IPS-11a (cell line): Measurements from ENCODE around the gene SIN3B.
A peak's percentile ranks its signal among the peaks of the same experiment; 100 is the strongest.
"Not testable (repeated sequence)": the region's sequence is repeated elsewhere in the genome, so short reads cannot be mapped to it uniquely, and the experiment has no call there.

Experiments used
- H3K4me3 ChIP-seq: one replicate; pipeline ENCODE4 v1.5.1; 2013; ENCODE audit warnings: low read depth, low read length, control low read depth

The SIN3B gene, protein sequence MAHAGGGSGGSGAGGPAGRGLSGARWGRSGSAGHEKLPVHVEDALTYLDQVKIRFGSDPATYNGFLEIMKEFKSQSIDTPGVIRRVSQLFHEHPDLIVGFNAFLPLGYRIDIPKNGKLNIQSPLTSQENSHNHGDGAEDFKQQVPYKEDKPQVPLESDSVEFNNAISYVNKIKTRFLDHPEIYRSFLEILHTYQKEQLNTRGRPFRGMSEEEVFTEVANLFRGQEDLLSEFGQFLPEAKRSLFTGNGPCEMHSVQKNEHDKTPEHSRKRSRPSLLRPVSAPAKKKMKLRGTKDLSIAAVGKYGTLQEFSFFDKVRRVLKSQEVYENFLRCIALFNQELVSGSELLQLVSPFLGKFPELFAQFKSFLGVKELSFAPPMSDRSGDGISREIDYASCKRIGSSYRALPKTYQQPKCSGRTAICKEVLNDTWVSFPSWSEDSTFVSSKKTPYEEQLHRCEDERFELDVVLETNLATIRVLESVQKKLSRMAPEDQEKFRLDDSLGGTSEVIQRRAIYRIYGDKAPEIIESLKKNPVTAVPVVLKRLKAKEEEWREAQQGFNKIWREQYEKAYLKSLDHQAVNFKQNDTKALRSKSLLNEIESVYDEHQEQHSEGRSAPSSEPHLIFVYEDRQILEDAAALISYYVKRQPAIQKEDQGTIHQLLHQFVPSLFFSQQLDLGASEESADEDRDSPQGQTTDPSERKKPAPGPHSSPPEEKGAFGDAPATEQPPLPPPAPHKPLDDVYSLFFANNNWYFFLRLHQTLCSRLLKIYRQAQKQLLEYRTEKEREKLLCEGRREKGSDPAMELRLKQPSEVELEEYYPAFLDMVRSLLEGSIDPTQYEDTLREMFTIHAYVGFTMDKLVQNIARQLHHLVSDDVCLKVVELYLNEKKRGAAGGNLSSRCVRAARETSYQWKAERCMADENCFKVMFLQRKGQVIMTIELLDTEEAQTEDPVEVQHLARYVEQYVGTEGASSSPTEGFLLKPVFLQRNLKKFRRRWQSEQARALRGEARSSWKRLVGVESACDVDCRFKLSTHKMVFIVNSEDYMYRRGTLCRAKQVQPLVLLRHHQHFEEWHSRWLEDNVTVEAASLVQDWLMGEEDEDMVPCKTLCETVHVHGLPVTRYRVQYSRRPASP

DNA sequence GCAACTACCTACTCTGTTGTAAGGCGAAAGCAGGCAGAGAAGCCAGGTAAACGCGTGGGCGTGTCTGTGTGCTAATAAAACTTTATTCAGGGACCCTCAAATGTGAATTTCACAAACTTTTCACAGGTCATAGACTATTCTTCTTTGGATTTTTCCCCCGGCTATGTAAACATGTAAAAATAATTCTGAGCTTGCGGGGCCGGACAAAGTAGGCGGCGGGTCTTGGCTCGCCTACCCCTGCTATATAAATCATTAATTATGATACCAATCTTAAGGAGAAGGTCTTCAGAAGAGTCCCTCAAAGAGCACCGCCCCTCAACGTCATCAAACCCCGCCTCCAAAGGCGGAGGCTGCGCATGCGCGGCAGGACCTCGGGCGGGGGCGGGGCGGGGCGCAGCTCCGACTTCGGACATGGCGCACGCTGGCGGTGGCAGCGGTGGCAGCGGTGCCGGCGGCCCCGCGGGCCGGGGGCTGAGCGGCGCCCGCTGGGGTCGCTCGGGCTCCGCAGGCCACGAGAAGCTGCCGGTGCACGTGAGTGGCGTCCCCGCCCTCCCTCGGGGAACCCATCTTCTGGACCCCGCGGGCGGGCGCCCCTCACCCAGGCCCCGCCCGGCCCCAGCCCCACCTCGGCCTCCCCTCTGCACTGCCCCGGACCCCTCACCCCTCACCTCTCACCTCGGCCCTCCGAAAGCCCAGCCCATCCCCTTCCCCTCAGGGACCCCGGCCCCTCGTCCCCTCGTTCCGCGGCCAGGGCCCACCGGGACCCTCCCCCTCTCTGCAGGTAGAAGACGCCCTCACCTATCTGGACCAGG, at the start of gene SIN3B:
Gene SIN3B, plus strand, starts transcription at position 389 of the 812 bp plus-strand sequence. Its CDS starts 23 bp downstream, at position 412.
- H3K4me3 ChIP-seq = peak within 1 kb of the TSS; percentile 81

DNA sequence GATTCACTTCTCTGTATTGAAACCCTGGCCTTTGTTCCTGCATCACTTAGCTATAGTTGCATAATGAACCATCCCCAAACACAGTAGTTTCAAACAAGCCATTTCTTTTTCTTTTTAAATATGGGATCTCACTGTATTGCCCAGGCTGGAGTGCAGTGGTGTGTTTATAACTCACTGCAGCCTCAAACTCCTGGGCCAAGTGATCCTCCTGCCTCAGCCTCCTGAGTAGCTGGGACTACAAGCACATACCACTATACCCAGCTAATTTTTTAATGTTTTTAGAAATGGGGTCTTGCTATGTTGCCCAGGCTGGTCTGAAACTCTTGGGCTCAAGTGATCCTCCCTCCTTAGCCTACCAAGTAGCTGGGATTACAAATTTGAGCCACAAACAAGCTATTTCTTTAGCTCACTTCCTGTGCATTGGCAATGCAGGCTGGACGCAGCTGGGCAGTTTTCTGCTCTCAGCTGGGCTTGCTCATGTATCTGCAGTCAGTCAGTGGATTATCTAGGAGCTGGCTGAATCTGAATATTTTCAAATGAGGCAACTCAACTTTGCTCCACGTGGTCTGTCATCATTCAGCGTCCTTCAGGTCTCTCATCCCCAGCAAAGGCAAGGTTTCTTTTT, 49.5 kb upstream of the SIN3B start:
- H3K4me3 ChIP-seq = no peak overlapping the region

DNA sequence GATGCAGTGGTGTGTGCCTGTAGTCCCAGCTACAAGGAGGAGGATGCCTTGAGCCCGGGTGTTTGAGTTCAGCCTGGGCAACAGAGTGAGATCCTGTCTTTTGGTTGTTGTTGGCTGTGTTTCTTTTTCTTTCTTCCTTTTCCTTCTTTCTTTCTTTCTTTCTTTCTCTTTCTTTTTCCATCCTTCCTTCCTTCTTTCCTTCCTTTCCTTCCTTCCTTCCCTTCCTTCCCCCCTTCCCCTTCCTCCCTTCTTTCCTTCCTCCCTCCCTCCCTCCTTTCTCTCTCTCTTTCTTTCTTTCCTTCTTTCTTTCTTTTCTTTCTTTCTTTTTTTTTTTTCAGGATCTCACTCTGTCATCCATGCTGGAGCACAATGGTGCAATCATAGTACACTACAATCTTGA, 46.5 kb upstream of the SIN3B start:
- no peak overlapping the region for H3K4me3 ChIP-seq

DNA sequence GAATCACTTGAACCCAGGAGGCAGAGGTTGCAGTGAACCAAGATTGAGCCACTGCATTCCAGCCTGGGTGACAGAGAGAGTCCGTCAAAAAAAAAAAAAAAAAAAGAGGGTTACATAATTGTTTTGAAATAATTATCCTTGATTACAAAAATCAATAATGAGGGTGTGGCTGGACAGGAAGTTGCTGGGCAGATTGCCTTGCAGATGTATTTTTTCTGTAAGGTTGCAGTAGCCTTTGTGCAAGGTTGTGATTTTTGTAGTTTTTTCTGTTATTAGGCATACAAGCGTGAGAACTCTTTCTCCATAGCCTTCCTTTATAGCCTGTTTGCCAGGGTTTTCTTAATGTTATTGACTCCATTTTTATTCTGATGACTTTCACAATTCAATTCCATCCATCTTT, 40.7 kb upstream of the SIN3B start:
- no peak overlapping the region for H3K4me3 ChIP-seq

DNA sequence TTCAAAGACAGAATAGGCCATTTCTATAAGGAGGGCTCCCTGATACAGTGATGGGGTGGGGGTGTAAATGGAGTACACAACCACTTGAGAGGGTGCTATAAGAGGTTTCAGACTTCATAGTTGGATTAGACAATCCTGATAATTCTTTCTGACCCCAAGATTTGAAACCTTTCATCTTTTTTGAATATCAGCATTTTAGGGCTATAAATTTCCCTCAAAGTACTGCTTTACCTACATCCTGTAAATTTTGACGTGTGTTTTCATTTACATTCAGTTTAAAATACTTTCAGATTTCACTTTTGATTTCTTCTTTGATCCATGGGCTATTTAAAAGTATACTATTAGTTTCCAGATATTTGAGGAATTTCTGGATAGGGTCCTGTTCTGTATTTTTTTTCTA, 40.0 kb upstream of the SIN3B start:
- no peak overlapping the region for H3K4me3 ChIP-seq

DNA sequence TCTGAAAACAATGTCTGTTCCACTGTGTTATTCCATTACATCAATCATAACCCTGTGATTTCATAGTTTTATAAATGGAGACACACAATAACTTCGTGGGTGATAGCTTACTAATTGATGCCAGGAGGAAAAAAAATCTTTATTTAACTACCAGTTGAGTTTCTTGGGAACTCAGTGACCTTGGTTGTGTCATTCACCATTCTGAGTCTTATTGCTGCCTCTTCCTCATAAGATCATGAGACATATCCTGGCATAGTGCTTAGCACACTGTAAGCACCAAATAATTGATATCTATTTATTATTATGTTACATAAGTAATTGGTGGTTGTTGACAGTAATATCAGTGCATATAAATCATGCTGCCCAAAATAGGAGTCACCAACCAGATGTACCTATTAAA, 39.1 kb upstream of the SIN3B start:
- H3K4me3 ChIP-seq = no peak overlapping the region

DNA sequence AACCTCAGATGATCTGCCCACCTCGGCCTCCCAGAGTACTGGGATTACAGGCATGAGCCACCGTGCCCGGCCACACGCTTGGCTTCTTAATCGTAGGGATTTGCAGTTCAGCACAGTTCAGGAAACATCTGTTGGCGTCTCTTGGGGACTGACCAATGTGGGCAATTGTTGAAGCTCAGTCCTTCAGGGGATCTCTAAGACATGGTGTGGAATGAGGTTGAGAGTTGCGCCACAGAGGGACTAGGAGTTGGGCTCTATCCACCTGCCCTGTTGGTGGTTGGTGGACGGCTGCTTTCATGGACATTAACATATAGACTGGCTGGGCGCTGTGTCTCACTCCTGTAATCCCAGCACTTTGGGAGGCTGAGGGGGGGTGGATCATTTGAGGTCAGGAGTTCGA, 37.3 kb upstream of the SIN3B start:
- H3K4me3 ChIP-seq = no peak overlapping the region

DNA sequence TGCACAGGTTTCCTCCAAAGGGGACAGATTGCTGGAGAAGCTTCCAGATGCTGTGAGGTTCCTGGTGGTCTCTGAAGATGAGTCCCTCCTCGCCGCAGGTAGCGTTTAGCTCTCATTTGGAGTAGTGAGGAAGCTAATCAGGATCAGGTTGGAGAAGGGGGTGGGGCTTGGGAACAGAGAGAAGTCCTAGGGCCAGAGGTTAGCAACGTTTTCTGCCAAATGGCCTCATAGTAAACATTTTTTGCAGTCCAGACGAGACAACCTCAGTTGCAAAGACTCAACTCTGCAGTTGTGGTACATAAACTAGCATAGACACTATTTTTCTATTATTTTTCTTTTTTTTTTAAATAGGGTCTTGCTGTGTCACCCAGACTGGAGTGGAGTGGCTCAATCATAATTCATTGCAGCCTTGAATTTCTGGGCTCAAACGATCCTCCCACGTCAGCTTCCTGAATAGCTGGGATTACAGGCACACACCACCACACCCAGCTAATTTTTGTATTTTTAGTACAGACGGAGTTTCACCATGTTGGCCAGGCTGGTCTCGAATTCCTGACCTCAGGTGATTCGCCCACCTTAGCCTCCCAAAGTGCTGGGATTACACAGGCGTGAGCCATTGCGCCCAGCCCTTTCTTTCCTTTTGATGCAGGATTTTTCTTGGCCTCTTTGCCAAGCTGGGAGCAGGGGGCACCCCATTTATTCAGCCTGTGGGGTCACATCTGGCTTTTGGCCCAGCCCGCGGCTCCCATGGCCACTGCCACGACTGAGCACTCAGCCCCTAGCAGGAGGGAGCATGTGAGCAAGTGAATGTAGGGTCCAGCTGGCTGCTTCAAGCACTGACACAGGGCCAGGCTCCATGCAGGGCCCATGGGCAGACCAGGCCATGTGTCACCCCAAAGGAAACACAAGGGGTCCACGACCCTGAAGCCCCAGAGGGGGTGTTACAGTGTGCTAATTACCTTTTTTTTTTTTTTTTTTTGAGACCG, 34.4 kb upstream of the SIN3B start:
- H3K4me3 ChIP-seq = no peak overlapping the region

DNA sequence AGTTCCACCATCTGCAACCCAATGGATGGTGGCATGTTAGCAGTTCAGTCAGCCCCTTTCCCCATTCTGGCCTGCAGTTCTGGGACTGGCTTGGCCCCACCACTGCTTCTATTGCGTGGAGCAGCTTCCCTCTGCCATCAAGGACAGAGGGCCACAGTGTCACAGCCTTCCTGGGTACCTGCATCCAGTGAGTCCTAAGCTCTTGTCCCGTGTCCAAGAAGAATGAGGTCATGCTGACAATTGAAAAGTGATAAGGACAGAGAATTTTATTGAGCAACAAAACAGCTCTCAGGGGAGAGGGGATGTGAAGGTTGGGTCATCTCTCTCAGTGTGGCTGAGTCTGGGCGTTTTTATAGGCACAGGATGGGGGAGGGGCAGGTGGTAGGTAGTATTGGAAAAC, 33.5 kb upstream of the SIN3B start:
- H3K4me3 ChIP-seq = no peak overlapping the region

DNA sequence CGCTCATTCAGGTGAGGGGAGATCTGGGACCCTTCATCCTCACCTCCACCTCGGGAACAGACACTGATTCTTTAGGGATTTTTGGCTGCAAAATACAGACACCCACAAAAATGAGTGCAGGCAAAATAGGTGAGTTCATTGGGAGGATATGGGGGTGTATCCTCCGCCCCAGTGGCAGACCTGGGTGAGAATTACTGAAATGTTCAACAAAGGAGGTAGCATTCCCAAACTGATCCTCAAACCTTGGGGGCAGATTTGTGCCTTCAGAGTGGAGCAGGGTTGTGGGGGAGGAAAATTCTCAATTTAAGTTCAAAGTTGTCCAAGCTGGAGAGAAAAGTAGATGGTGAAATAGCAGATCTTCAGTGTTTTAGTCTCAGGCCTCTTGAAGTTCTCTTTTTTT, 31.3 kb upstream of the SIN3B start:
- no peak overlapping the region for H3K4me3 ChIP-seq

DNA sequence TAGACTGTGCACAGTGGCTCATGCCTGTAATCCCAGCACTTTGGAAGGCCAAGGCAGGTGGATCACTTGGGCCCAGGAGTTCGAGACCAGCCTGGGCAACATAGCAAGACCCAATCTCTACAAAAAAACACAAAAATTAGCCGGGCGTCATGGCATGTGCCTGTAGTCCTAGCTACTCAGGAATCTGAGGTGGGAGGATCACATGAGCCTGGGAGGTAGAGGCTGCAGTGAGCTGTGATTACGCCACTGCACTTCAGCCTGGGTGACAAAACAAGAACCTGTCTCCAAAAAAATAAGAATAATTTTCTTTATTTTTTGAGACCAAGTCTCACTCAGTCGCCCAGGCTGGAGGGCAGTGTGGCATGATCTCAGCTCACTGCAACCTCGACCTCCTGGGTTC, 30.9 kb upstream of the SIN3B start:
- not testable (repeated sequence) for H3K4me3 ChIP-seq

DNA sequence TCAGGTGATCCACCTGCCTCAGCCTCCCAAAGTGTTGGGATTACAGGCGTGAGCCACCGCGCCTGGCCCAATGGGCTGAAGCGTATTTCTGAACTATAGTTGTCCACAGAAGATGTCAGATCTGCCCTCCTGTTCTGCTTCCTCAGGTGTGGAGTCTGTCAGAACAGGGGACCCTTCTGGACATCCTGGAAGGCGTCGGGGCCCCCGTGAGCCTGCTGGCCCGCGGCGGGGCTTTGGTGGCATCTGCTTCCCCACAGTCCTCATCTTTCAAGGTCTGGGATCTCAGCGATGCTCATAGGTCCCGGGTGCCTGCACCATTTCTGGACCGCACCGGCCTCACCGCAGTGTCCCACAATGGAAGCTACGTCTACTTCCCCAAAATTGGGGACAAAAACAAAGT, 29.5 kb upstream of the SIN3B start:
- no peak overlapping the region for H3K4me3 ChIP-seq

DNA sequence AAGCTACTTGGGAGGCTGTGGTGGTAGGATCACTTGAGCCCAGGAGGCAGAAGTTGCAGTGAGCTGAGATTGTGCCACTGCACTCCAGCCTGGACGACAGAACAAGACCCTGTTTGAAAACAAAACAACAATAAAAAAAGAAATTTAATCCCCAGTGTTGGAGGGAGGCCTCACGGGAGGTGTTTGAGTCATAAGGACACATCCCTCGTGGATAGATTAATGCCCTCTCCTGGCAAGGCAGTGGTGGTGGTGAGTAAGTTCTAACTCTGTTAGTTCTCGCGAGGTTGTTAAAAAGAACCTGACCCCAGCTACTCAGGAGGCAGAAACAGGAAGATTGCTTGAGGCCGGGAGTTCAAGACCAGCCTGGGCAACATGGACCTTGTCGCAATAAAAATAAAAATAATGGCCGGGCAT, 27.6 kb upstream of the SIN3B start:
- H3K4me3 ChIP-seq = no peak overlapping the region

DNA sequence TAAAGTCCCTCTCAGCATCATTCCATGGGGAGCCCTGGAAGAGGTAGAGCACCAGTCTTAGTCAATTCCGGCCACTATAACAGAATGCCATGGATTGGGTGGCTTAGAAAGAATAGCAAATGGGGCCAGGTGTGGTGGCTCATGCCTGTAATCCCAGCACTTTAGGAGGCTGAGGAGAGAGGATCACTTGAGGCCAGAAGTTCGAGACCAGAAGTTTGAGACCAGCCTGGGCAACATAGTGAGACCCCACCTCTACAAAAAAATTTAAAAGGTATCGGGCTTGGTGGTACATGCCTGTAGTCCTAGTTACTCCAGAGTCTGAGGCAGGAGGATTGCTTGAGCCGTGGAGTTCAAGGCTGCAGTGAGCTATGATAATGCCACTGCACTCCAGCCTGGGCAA, 25.0 kb upstream of the SIN3B start:
- no peak overlapping the region for H3K4me3 ChIP-seq

DNA sequence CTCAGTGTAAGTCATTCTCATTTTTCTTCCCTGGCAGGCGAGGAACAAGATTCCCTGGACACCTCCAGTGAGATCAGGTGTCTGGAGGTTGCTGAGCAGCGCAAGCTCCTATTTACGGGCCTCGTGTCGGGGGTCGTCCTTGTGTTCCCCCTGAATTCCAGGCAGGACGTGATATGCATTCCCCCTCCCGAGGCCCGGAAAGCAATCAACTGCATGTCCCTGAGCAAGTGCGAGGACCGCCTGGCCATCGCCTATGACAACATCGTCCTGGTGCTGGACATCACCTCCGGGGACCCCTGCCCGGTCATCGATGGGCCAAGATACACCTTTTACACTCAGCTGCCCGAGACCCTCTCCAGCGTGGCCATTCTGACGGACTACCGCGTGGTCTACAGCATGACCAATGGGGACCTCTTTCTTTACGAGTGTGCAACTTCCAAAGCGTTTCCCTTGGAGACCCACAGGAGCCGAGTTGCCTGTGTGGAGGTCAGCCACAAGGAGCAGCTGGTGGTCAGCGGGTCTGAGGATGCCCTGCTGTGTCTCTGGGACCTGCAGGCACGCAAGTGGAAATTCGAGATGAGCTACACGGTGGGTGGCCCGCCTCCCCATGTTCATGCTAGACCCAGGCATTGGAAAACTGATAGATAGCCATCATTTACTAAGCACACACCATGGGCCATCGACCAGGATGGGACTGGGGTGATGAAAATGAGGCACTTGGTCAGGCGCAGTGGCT, 21.5 kb upstream of the SIN3B start:
- no peak overlapping the region for H3K4me3 ChIP-seq

DNA sequence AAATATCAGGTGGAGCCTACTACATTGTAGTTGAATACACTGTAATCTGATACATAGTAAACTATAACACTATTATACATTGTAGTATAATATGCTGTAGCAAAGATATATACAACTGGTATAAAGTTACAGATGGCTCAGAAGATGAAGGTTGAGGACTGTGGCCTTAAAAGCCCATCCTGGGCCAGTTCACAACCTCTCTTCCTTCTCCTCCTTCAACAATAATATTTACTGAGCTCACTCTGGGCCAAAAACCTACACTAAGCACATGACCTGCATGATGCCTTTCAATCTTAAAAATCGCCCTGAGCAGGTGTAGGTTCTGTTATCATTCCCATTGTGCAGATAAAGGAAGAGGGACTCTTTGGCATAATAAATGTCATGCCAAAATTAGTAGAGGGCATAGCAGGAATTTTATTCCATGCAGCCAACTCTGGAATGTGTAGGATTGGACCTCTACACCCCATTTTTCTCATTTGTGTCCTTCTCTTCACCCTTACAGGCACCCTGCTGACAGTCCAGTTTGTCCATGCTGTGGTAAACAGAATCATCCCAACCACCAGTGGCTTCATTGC, 14.6 kb upstream of the SIN3B start:
- H3K4me3 ChIP-seq = no peak overlapping the region

DNA sequence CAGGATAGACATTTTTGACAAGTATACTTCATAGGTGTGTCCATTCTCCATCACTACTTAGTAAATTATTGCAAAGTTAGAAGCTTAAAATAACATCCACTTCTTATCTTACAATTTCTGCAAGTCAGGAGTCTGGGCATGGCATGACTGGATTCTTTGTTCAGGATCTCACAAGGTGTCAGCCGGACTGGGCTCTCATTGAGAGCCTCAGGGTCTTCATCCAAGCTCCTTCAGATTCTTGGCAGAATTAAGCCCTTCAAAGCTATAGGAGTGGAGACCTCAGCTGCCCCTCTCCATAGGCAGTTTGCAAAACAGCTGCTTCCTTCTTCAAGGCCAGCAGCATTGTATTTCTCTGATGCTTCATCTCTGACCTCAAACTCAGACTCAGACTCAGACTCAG, 9.1 kb upstream of the SIN3B start:
- H3K4me3 ChIP-seq = no peak overlapping the region

DNA sequence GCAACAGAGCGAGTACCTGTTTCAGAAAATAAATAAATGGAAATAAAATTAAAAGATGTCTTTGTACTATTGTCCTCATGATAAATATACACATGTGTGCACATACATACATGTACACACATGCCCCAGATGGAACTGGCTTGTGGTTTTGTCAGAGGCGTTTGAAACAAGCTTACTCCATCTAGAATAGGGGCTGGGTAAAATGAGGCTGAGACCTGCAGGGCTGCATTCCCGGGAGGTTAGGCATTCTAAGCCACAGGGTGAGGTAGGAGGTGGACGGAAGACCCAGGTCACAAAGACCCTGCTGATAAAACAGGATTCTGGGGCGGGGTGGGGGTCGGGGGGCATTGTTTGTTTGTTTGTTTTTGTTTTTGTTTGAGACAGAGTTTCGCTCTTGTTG, 8.1 kb upstream of the SIN3B start:
- H3K4me3 ChIP-seq = no peak overlapping the region
